ENCODE results near the gene PPP1R12C.

- TF ChIP-seq EZH2phosphoT487 (IDR thresholded peaks at IDR 0.05; ENCODE audit: borderline replicate concordance) (no peak), CTCF (conservative IDR thresholded peaks at IDR 0.05; ENCODE audit: low read length) (no peak)
Observed at GRCh38 chr19:55115446-55116065, 1.9 kb downstream of the PPP1R12C start.

Data from Loucy (cell line).